KMS-11 (cell line): ENCODE measurements around the gene BPIFB6.

ENCODE experiments used
- H2AFZ ChIP-seq: fragments of 200-600 bp; sonication (generic); 2 replicates; pipeline ENCODE4 v1.6.1; 2016; ENCODE audit warnings: antibody characterized with exemption, mixed run types, low read depth
- H3K27ac ChIP-seq: fragments of 200-600 bp; sonication (generic); 2 replicates; pipeline ENCODE4 v1.6.1; 2016; ENCODE audit warnings: mild to moderate bottlenecking, mixed run types
- H3K27me3 ChIP-seq: fragments of 200-600 bp; sonication (generic); 2 replicates; pipeline ENCODE4 v1.6.1; 2017; ENCODE audit warnings: mild to moderate bottlenecking, low read depth, mixed run types, moderate library complexity; ENCODE audit not compliant: insufficient read depth
- H3K36me3 ChIP-seq: fragments of 200-600 bp; sonication (generic); 2 replicates; pipeline ENCODE4 v1.6.1; 2017; ENCODE audit warnings: mild to moderate bottlenecking, mixed run types; ENCODE audit not compliant: insufficient read depth
- H3K4me1 ChIP-seq: fragments of 200-600 bp; sonication (generic); 2 replicates; pipeline ENCODE4 v1.6.1; 2016; ENCODE audit warnings: mild to moderate bottlenecking, low read depth, mixed run types; ENCODE audit not compliant: poor library complexity, severe bottlenecking
- H3K4me2 ChIP-seq: fragments of 200-600 bp; sonication (generic); 2 replicates; pipeline ENCODE4 v1.7.0; 2016; ENCODE audit warnings: mild to moderate bottlenecking, mixed run types
- H3K4me3 ChIP-seq: fragments of 200-600 bp; sonication (generic); IDR thresholded peaks from 2 replicates; pipeline ENCODE4 v1.6.1; 2017; ENCODE audit warnings: low read depth, low read length, mixed read lengths; ENCODE audit not compliant: insufficient read depth
- H3K79me2 ChIP-seq: fragments of 200-600 bp; sonication (generic); 2 replicates; pipeline ENCODE4 v1.6.1; 2016; ENCODE audit warnings: low read depth, mixed run types; ENCODE audit not compliant: insufficient read depth
- H3K9ac ChIP-seq: fragments of 200-600 bp; sonication (generic); 2 replicates; pipeline ENCODE4 v1.6.1; 2016; ENCODE audit warnings: mild to moderate bottlenecking, mixed run types
- H4K20me1 ChIP-seq: fragments of 200-600 bp; sonication (generic); 2 replicates; pipeline ENCODE4 v1.6.1; 2016; ENCODE audit warnings: mild to moderate bottlenecking, mixed run types; ENCODE audit not compliant: insufficient read depth
- TF ChIP-seq, protein P1 (sequence below): fragments of 200-600 bp; sonication (generic); conservative IDR thresholded peaks from 2 replicates; pipeline ENCODE4 v1.6.1; 2017; ENCODE audit warnings: low read depth, mild to moderate bottlenecking, antibody characterized with exemption, low read length, moderate library complexity, mixed read lengths

Gene BPIFB6

DNA sequence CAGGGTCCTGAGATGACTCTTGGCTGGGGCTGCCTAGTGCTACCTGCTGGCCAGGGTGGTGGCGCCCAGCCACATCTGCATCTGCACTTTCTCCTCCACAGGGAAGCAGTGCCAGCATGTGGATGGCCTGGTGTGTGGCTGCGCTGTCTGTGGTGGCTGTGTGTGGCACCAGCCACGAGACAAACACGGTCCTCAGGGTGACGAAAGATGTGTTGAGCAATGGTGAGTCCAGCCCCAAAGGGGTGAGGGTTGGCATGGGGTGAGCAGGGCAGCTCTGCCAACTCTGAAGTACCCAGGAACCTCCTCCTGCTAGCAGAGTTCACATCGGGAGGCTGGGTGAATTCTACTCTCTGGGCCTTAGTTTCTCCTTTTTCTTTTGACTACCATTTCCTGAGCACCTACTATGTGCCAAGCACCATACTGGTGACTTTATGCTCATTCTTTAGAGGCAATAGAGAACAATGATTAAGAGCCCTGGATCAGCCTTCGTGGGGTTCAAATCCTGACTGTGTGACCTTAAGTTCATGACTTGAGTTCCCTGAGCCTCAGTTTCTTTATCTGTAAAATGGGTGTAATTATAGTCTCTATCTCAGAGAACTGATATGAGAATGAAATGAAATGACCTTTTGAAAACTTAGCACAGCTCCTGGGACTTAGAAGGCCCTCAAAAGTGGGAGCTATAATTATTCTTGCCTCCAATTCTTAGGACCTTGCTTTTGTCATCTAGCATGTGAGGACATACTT, 50.1 kb downstream of the BPIFB6 start:
- Histone ChIP-seq H4K20me1 (no peaks in the 10 kb centered on the region), H3K4me2 (no peak overlapping the region), H3K9ac (no peak overlapping the region), H3K4me3 (no peak overlapping the region), H2AFZ (no peak overlapping the region), H3K36me3 (no peaks in the 10 kb centered on the region), H3K27ac (no peak overlapping the region), H3K27me3 (no peaks in the 10 kb centered on the region; the same call in 1 of the 2 replicates), H3K4me1 (peaks cover 16% of the 10 kb centered on the region), H3K79me2 (no peaks in the 10 kb centered on the region)
- TF ChIP-seq, protein P1, sequence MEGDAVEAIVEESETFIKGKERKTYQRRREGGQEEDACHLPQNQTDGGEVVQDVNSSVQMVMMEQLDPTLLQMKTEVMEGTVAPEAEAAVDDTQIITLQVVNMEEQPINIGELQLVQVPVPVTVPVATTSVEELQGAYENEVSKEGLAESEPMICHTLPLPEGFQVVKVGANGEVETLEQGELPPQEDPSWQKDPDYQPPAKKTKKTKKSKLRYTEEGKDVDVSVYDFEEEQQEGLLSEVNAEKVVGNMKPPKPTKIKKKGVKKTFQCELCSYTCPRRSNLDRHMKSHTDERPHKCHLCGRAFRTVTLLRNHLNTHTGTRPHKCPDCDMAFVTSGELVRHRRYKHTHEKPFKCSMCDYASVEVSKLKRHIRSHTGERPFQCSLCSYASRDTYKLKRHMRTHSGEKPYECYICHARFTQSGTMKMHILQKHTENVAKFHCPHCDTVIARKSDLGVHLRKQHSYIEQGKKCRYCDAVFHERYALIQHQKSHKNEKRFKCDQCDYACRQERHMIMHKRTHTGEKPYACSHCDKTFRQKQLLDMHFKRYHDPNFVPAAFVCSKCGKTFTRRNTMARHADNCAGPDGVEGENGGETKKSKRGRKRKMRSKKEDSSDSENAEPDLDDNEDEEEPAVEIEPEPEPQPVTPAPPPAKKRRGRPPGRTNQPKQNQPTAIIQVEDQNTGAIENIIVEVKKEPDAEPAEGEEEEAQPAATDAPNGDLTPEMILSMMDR, result no peak

DNA sequence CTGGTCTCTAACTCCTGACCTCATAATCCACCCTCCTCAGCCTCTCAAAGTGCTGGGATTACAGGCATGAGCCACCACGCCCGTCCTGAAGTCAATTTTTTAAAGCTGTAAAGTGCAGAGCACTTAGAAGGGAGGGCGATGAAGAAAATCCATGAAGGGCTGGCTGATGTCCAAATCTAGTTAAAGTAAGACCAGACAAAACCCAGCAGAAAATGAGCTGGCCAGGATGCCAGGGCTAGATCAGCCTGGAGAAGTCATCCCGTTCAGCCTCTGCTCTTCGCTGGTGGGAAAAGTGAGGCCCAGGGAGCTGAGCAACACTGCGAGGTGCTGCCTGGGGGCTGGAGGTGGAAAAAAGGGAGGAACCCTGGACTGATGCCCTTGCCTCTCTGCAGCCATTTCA, 51.1 kb downstream of the BPIFB6 start:
- H3K27ac ChIP-seq, result no peak overlapping the region
- H3K79me2 ChIP-seq, result no peaks in the 10 kb centered on the region
- H3K4me1 ChIP-seq, result peaks cover 16% of the 10 kb centered on the region
- H2AFZ ChIP-seq, result no peak overlapping the region
- no peak overlapping the region for H3K9ac ChIP-seq
- H3K36me3 ChIP-seq, result no peaks in the 10 kb centered on the region
- no peaks in the 10 kb centered on the region; the same call in 1 of the 2 replicates for H3K27me3 ChIP-seq
- no peak overlapping the region for H3K4me2 ChIP-seq
- H4K20me1 ChIP-seq, result no peaks in the 10 kb centered on the region
- TF ChIP-seq, protein P1, result no peak
- H3K4me3 ChIP-seq, result no peak overlapping the region

DNA sequence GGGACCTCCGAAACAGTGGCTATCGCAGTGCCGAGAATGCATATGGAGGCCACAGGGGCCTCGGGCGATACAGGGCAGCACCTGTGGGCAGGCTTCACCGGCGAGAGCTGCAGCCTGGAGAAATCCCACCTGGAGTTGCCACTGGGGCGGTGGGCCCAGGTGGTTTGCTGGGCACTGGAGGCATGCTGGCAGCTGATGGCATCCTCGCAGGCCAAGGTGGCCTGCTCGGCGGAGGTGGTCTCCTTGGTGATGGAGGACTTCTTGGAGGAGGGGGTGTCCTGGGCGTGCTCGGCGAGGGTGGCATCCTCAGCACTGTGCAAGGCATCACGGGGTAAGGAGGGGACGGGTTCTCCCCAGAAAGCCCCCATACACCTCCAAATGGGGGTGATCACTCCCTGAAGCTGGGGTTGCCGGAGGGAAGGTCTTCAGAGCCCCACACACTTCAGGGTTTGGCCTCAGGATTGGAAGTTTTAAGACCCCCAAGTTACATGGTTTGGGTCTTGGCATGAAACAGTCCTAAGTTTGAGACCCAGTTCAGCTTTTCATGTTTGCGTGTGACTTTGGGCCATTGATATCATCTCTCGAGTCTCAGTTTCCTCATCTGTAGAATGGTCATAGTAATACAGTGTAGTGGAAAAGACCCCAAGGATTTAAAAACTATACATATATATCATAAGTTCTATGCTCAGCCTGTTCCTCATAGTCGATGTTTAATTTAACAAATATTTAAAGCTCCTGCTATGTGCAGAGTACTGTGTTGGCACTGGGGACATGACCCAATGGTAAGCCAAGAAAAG, 52.3 kb downstream of the BPIFB6 start:
- no peak overlapping the region for H3K4me2 ChIP-seq
- no peak overlapping the region for H3K9ac ChIP-seq
- no peaks in the 10 kb centered on the region for H4K20me1 ChIP-seq
- no peaks in the 10 kb centered on the region for H3K36me3 ChIP-seq
- H2AFZ ChIP-seq, result no peak overlapping the region
- TF ChIP-seq, protein P1, result no peak
- peaks cover 12% of the 10 kb centered on the region for H3K4me1 ChIP-seq
- no peak overlapping the region for H3K4me3 ChIP-seq
- H3K79me2 ChIP-seq, result no peaks in the 10 kb centered on the region
- H3K27me3 ChIP-seq, result no peaks in the 10 kb centered on the region
- no peak overlapping the region for H3K27ac ChIP-seq

DNA sequence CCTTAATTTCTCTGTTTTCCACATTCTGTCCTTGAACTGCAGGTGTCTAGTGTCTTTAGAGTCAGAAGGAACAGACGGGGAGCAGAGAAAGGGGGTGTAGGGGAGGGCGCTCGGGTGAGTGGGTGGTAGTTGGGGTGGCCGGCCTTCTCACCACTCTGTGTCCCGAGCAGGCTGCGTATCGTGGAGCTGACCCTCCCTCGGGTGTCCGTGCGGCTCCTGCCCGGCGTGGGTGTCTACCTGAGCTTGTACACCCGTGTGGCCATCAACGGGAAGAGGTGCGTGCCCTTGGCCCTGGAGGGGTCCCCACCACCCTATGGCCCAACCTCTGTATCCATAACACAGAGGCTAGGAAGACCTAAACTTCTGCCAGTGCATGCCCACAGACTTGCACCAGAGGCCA, 53.3 kb downstream of the BPIFB6 start:
- H3K4me2 ChIP-seq, result no peak overlapping the region
- no peaks in the 10 kb centered on the region for H3K36me3 ChIP-seq
- H3K27ac ChIP-seq, result no peak overlapping the region
- H4K20me1 ChIP-seq, result no peaks in the 10 kb centered on the region
- H3K9ac ChIP-seq, result no peak overlapping the region
- H3K79me2 ChIP-seq, result no peaks in the 10 kb centered on the region
- H2AFZ ChIP-seq, result no peak overlapping the region
- no peaks in the 10 kb centered on the region for H3K27me3 ChIP-seq
- no peak overlapping the region for H3K4me3 ChIP-seq
- TF ChIP-seq, protein P1, result no peak
- peaks cover 3% of the 10 kb centered on the region for H3K4me1 ChIP-seq
